HepG2 (cell line): ENCODE results near the gene RUSF1. TPM values are rescaled to one million over a fixed set of nuclear protein-coding genes. Genes with fewer than 3 reads are reported as not detected.

ENCODE experiments used
- BRD4 ChIP-seq: sonication (generic); formaldehyde crosslinking; IDR thresholded peaks from 2 replicates; pipeline ENCODE4 v1.4.0; 2020; ENCODE audit warnings: missing genetic modification reagents
- CHD2 ChIP-seq: IDR thresholded peaks from 2 replicates; pipeline ENCODE4 v1.6.1; 2011; ENCODE audit warnings: low read depth, low read length, improper control_type of control experiment
- CREBL2 ChIP-seq: sonication (generic); formaldehyde crosslinking; IDR thresholded peaks from 2 replicates; pipeline ENCODE4 v1.8.1; 2023; ENCODE audit warnings: missing genetic modification reagents, mild to moderate bottlenecking, borderline replicate concordance
- DBP ChIP-seq: sonication (generic); formaldehyde crosslinking; IDR thresholded peaks from 2 replicates; pipeline ENCODE4 v1.4.0; 2020; ENCODE audit warnings: missing genetic modification reagents; ENCODE audit errors: not compliant biosample characterization
- FLYWCH1 ChIP-seq: sonication (generic); formaldehyde crosslinking; IDR thresholded peaks from 2 replicates; pipeline ENCODE4 v1.8.1; 2023; ENCODE audit warnings: mild to moderate bottlenecking, missing genetic modification reagents
- GTF3A ChIP-seq: sonication (generic); formaldehyde crosslinking; conservative IDR thresholded peaks from 2 replicates; pipeline ENCODE4 v1.4.0; 2020; ENCODE audit warnings: mild to moderate bottlenecking, missing genetic modification reagents
- NAIF1 ChIP-seq: sonication (generic); formaldehyde crosslinking; IDR thresholded peaks from 2 replicates; pipeline ENCODE4 v1.5.0; 2020; ENCODE audit warnings: mild to moderate bottlenecking, missing genetic modification reagents, borderline replicate concordance
- PAF1 ChIP-seq: IDR thresholded peaks from 2 replicates; pipeline ENCODE4 v1.6.1; 2016; ENCODE audit warnings: missing genetic modification reagents, missing compliant biosample characterization
- PHF8 ChIP-seq: sonication (generic); formaldehyde crosslinking; IDR thresholded peaks from 2 replicates; pipeline ENCODE4 v1.5.0; 2020; ENCODE audit warnings: missing genetic modification reagents
- SMC3 ChIP-seq: IDR thresholded peaks from 2 replicates; pipeline ENCODE4 v1.6.1; 2011; ENCODE audit warnings: low read length, improper control_type of control experiment
- STAG1 ChIP-seq: sonication (generic); formaldehyde crosslinking; IDR thresholded peaks from 2 replicates; pipeline ENCODE4 v1.4.0; 2020; ENCODE audit warnings: missing genetic modification reagents
- THRA ChIP-seq: sonication (generic); formaldehyde crosslinking; IDR thresholded peaks from 2 replicates; pipeline ENCODE4 v1.4.0; 2020; ENCODE audit warnings: missing genetic modification reagents, borderline replicate concordance
- ZBTB40 ChIP-seq, 2 experiments: fragments of 450-650 bp in 1 of 2; sonication (generic) in 1 of 2; formaldehyde crosslinking in 1 of 2; IDR thresholded peaks; 2 replicates each; pipeline versions ENCODE4 v1.6.1 to v1.8.0; 2016 to 2022; ENCODE audit warnings: antibody characterized with exemption in 1 of 2, mild to moderate bottlenecking in 1 of 2, missing genetic modification reagents in 1 of 2
- ZFX ChIP-seq: sonication (generic); formaldehyde crosslinking; IDR thresholded peaks from 2 replicates; pipeline ENCODE4 v1.4.0; 2020; ENCODE audit warnings: mild to moderate bottlenecking, low read depth, missing genetic modification reagents, moderate library complexity
- ZNF331 ChIP-seq: sonication (generic); formaldehyde crosslinking; IDR thresholded peaks from 2 replicates; pipeline ENCODE4 v1.4.0; 2020; ENCODE audit warnings: missing genetic modification reagents
- ZNF513 ChIP-seq: sonication (generic); formaldehyde crosslinking; conservative IDR thresholded peaks from 2 replicates; pipeline ENCODE4 v1.5.0; 2020; ENCODE audit warnings: missing genetic modification reagents
- polyA plus RNA-seq, 8 experiments: library from polyadenylated mRNA; depleted of rRNA in 3 of 8; stranded (reverse) in 7 of 8; unstranded in 1 of 8; fragments of >200 nt; fragmentation: Illumina TruSeq in 4 of 8; extraction: Trizol in 4 of 8; gene quantifications; 2 replicates each; pipeline versions ENCODE4 v1.2.1 to v1.2.3, GENCODE V29; 2011 to 2016; ENCODE audit warnings: low read depth in 4 of 8, missing spikeins in 1 of 8, mixed read lengths in 1 of 8; ENCODE audit not compliant: insufficient read depth in 1 of 8
- total RNA-seq, 5 experiments: library from RNA; depleted of rRNA; stranded (reverse); fragments of >200 nt; fragmentation: Illumina TruSeq; extraction: Trizol; gene quantifications; 2 replicates each; pipeline ENCODE4 v1.2.3, GENCODE V29; 2016; ENCODE audit warnings: low read depth in 1 of 5

Gene RUSF1
- total and polyA plus RNA-seq, 2 of the 13 experiments (the other 11 are each of a cell fraction or from before 2014, with no cell fraction given), result 40.8 to 50.2 TPM

GRCh38 chr16:31451681-31452351 is 56.4 kb downstream of the RUSF1 start (continued):
- TF ChIP-seq ZNF513 (no peak), NAIF1 (no peak), ZNF331 (CRISPR knock-in tag) (peak; percentile 66; the same call in 1 of the 2 replicates), PAF1 (CRISPR knock-in tag) (no peak), STAG1 (peak; percentile 67), CREBL2 (CRISPR knock-in tag) (no peak), CHD2 (peak; percentile 35; the same call in 1 of the 2 replicates), BRD4 (CRISPR knock-in tag) (no peak), FLYWCH1 (CRISPR knock-in tag) (no peak), ZFX (peak; percentile 74), SMC3 (no peak; the same call in none of the 2 replicates), THRA (CRISPR knock-in tag) (peak; percentile 56; the same call in 1 of the 2 replicates), PHF8 (CRISPR knock-in tag) (peak; percentile 28; the same call in 1 of the 2 replicates), DBP (no peak), GTF3A (no peak), ZBTB40 (IDR thresholded peaks at IDR 0.05) (no peak), ZBTB40 (CRISPR knock-in tag; IDR thresholded peaks at IDR 0.05) (no peak)
